ENCODE results near the gene OR52E1.

The OR52E1 gene

GRCh38 chr11:5096011-5096410 lies 26.6 kb downstream of the OR52E1 start:
- ChIA-PET POLR2A (no interaction called here), CTCF (no interaction called here)
- no peak for DNase-seq (ENCODE audit: low read depth, low spot score)
- no peak overlapping the region for H3K4me3 ChIP-seq (ENCODE audit: low read depth, low read length)
- no peak for TF ChIP-seq CTCF (IDR thresholded peaks at IDR 0.05; ENCODE audit: insufficient read depth, low read length, missing control alignments)

GRCh38 chr11:5102246-5102645 lies 32.9 kb downstream of the OR52E1 start:
- ChIA-PET POLR2A (no interaction called here), CTCF (no interaction called here)
- no peak for DNase-seq (ENCODE audit: low read depth, low spot score)
- no peak overlapping the region for H3K4me3 ChIP-seq (ENCODE audit: low read depth, low read length)
- no peak for TF ChIP-seq CTCF (IDR thresholded peaks at IDR 0.05; ENCODE audit: insufficient read depth, low read length, missing control alignments)

- no peak overlapping the region for H3K4me3 ChIP-seq (ENCODE audit: low read depth, low read length)
- no peak for DNase-seq (ENCODE audit: low read depth, low spot score)
- POLR2A ChIA-PET = no interaction called here
- CTCF ChIA-PET = no interaction called here
- TF ChIP-seq CTCF (IDR thresholded peaks at IDR 0.05; ENCODE audit: insufficient read depth, low read length, missing control alignments) = no peak
These were observed 33.7 kb downstream of the OR52E1 start for GRCh38 chr11:5103066-5103465.

GRCh38 chr11:5107285-5107684 lies 37.9 kb downstream of the OR52E1 start:
- no peak overlapping the region for H3K4me3 ChIP-seq (ENCODE audit: low read depth, low read length)
- POLR2A ChIA-PET = no interaction called here
- TF ChIP-seq CTCF (IDR thresholded peaks at IDR 0.05; ENCODE audit: insufficient read depth, low read length, missing control alignments) = no peak
- no peak for DNase-seq (ENCODE audit: low read depth, low spot score)
- CTCF ChIA-PET = no interaction called here

GRCh38 chr11:5115339-5115738 lies 46.0 kb downstream of the OR52E1 start:
- no peak overlapping the region for H3K4me3 ChIP-seq (ENCODE audit: low read depth, low read length)
- no peak for TF ChIP-seq CTCF (IDR thresholded peaks at IDR 0.05; ENCODE audit: insufficient read depth, low read length, missing control alignments)
- POLR2A ChIA-PET = no interaction called here
- no peak for DNase-seq (ENCODE audit: low read depth, low spot score)
- CTCF ChIA-PET = no interaction called here

GRCh38 chr11:5117588-5117987 lies 48.2 kb downstream of the OR52E1 start:
- TF ChIP-seq CTCF (IDR thresholded peaks at IDR 0.05; ENCODE audit: insufficient read depth, low read length, missing control alignments) = no peak
- no peak for DNase-seq (ENCODE audit: low read depth, low spot score)
- CTCF ChIA-PET = interaction anchor here (1.0 kb wide), 1 partner anchor 264 kb away, joined by 5 read pairs; no protein-coding TSS in a partner anchor
- no peak overlapping the region for H3K4me3 ChIP-seq (ENCODE audit: low read depth, low read length)
- POLR2A ChIA-PET = no interaction called here

All from AG04449 (cell line).